GM23338 (cell line): ENCODE data around the gene TCF7L2. TPM values are rescaled to one million over a fixed set of nuclear protein-coding genes. Genes with fewer than 3 reads are reported as not detected.

Experiments used
- ATAC-seq: fragments of 200-7000 bp; cut with Tn5 transposase; 3 replicates; pipeline ENCODE4 v1.9.1; 2020
- DNase-seq: peaks from one replicate; pipeline ENCODE4 v3.0.0-alpha.2; 2015; ENCODE audit warnings: low spot score
- H2AFZ ChIP-seq: fragments of 200-600 bp; sonication (generic); 2 replicates; pipeline ENCODE4 v1.8.0; 2016; ENCODE audit warnings: antibody characterized with exemption, mild to moderate bottlenecking, moderate library complexity
- H3F3A ChIP-seq: fragments of 200-600 bp; sonication (generic); replicated peaks from 2 replicates; pipeline ENCODE4 v1.8.0; 2017; ENCODE audit warnings: antibody characterized with exemption, mixed run types, low read depth
- H3K27ac ChIP-seq: fragments of 200-600 bp; sonication (generic); 2 replicates; pipeline ENCODE4 v1.6.1; 2016; ENCODE audit warnings: low read depth
- H3K27me3 ChIP-seq: fragments of 200-600 bp; sonication (generic); 2 replicates; pipeline ENCODE4 v1.8.0; 2016; ENCODE audit warnings: mild to moderate bottlenecking, mixed run types, moderate library complexity; ENCODE audit not compliant: insufficient read depth
- H3K36me3 ChIP-seq: fragments of 200-600 bp; sonication (generic); 2 replicates; pipeline ENCODE4 v1.8.0; 2016; ENCODE audit warnings: mild to moderate bottlenecking; ENCODE audit not compliant: insufficient read depth
- H3K4me1 ChIP-seq: fragments of 200-600 bp; sonication (generic); 2 replicates; pipeline ENCODE4 v1.8.0; 2016; ENCODE audit warnings: mild to moderate bottlenecking, moderate library complexity; ENCODE audit not compliant: insufficient read depth
- H3K4me2 ChIP-seq: fragments of 200-600 bp; sonication (generic); 2 replicates; pipeline ENCODE4 v1.7.1; 2017; ENCODE audit warnings: mixed run types
- H3K4me3 ChIP-seq: fragments of 200-600 bp; sonication (generic); 2 replicates; pipeline ENCODE4 v1.6.1; 2016; ENCODE audit warnings: mixed run types
- H3K79me2 ChIP-seq: fragments of 200-600 bp; sonication (generic); replicated peaks from 2 replicates; pipeline ENCODE4 v1.8.0; 2017; ENCODE audit warnings: mild to moderate bottlenecking; ENCODE audit not compliant: insufficient read depth
- H3K9me2 ChIP-seq: fragments of 200-600 bp; sonication (generic); 2 replicates; pipeline ENCODE4 v1.8.0; 2017; ENCODE audit not compliant: insufficient read depth
- H4K20me1 ChIP-seq: fragments of 200-600 bp; sonication (generic); replicated peaks from 2 replicates; pipeline ENCODE4 v1.8.0; 2017; ENCODE audit warnings: mild to moderate bottlenecking; ENCODE audit not compliant: insufficient read depth
- H3K27ac Mint-ChIP-seq: 2 replicates; pipeline ENCODE4 v1.8.0; 2020; ENCODE audit warnings: inconsistent platforms, mild to moderate bottlenecking, moderate library complexity, mixed read lengths
- H3K27me3 Mint-ChIP-seq: 3 replicates; pipeline ENCODE4 v1.8.0; 2022; ENCODE audit warnings: low read depth, mild to moderate bottlenecking, moderate library complexity, mixed read lengths, inconsistent platforms; ENCODE audit not compliant: insufficient read depth, poor library complexity
- H3K36me3 Mint-ChIP-seq: 3 replicates; pipeline ENCODE4 v1.8.0; 2021; ENCODE audit warnings: low read depth, mild to moderate bottlenecking, inconsistent platforms, moderate library complexity, mixed read lengths
- H3K4me1 Mint-ChIP-seq: 3 replicates; pipeline ENCODE4 v1.8.0; 2020; ENCODE audit warnings: mild to moderate bottlenecking, inconsistent platforms, mixed read lengths
- H3K4me3 Mint-ChIP-seq: 3 replicates; pipeline ENCODE4 v1.8.0; 2021; ENCODE audit warnings: moderate library complexity, mild to moderate bottlenecking, inconsistent platforms, mixed read lengths
- H3K9me3 Mint-ChIP-seq: 3 replicates; pipeline ENCODE4 v1.8.0; 2020; ENCODE audit warnings: moderate library complexity, mild to moderate bottlenecking, inconsistent platforms, mixed read lengths
- CREB1 ChIP-seq: fragments of 250-450 bp; sonication (Bioruptor Pico); IDR thresholded peaks from 2 replicates; pipeline ENCODE4 v1.5.0; 2020; ENCODE audit warnings: low read depth, mild to moderate bottlenecking, moderate library complexity
- EZH2 ChIP-seq: fragments of 200-600 bp; sonication (generic); IDR thresholded peaks from one replicate; pipeline ENCODE4 v1.8.0; 2017; ENCODE audit warnings: antibody characterized with exemption, mild to moderate bottlenecking, low read depth; ENCODE audit not compliant: unreplicated experiment
- EZH2phosphoT487 ChIP-seq: fragments of 200-600 bp; sonication (generic); IDR thresholded peaks from one replicate; pipeline ENCODE4 v1.8.1; 2018; ENCODE audit warnings: antibody characterized with exemption; ENCODE audit not compliant: unreplicated experiment
- JUNB ChIP-seq: IDR thresholded peaks from one replicate; pipeline ENCODE4 v1.6.1; 2016; ENCODE audit warnings: antibody characterized with exemption; ENCODE audit not compliant: unreplicated experiment
- STAT1 ChIP-seq: IDR thresholded peaks from one replicate; pipeline ENCODE4 v1.6.1; 2016; ENCODE audit warnings: antibody characterized with exemption; ENCODE audit not compliant: unreplicated experiment
- ZNF331 ChIP-seq: fragments of 250-450 bp; sonication (Bioruptor Pico); IDR thresholded peaks from 2 replicates; pipeline ENCODE4 v1.5.0; 2020; ENCODE audit warnings: low read depth, mild to moderate bottlenecking, moderate library complexity
- polyA plus RNA-seq: library from polyadenylated mRNA; unstranded; fragments of >200 nt; fragmentation: Nextera tagmentation; extraction: Ambion mirVana; gene quantifications from 2 replicates; pipeline ENCODE4 v1.2.1, GENCODE V29; 2016
- total RNA-seq: library from RNA; depleted of rRNA; stranded (reverse); fragments of >200 nt; shearing (Covaris generic); gene quantifications from 2 replicates; pipeline ENCODE4 v1.2.3, GENCODE V29; 2014
- TF ChIP-seq, protein P1 (sequence below), 2 experiments: fragments of 200-600 bp in 1 of 2; sonication (generic) in 1 of 2; conservative IDR thresholded peaks; 2 replicates each; pipeline versions ENCODE4 v1.5.1 to v1.6.1; 2016 to 2017; ENCODE audit warnings: antibody characterized with exemption in 2 of 2, low read depth in 2 of 2, mild to moderate bottlenecking in 2 of 2, moderate library complexity in 1 of 2
- TF ChIP-seq, protein P2 (sequence below): IDR thresholded peaks from one replicate; pipeline ENCODE4 v1.6.1; 2018; ENCODE audit warnings: antibody characterized with exemption; ENCODE audit not compliant: unreplicated experiment
- TF ChIP-seq, protein P3 (sequence below): IDR thresholded peaks from 2 replicates; pipeline ENCODE4 v1.6.1; 2016; ENCODE audit warnings: antibody characterized with exemption
- TF ChIP-seq, protein P4 (sequence below): fragments of 250-450 bp; sonication (Bioruptor Pico); IDR thresholded peaks from 2 replicates; pipeline ENCODE4 v1.5.0; 2020; ENCODE audit warnings: mild to moderate bottlenecking, moderate library complexity

Gene TCF7L2
- total and polyA plus RNA-seq, 2 experiments from 2014 or later, result 32.2 to 80.8 TPM

DNA sequence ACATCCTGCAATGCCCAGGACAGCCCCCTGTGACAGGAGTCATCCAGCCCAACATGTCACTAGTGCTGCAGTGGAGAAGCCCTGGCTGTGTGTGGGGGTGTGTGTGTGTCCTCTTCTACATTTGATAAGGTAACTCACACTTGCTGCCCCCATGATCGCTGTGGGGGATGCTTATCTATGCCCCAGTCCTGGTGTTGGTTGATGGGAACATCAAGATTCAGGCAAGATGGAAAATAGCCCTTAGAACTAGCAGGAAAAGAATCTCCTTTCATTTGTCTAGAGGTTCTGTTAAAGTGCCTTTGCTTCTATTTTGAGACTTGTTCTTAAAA is 52.4 kb downstream of the TCF7L2 start:
- H2AFZ ChIP-seq, result no peak overlapping the region
- H3K27ac Mint-ChIP-seq, result no peak overlapping the region
- no peak overlapping the region for H3K4me3 ChIP-seq
- DNase-seq (no peak), ATAC-seq (no peak)
- no peaks in the 10 kb centered on the region for H3K27me3 ChIP-seq
- peaks cover 8% of the 10 kb centered on the region for H3K27me3 Mint-ChIP-seq
- H3K4me1 ChIP-seq, result peaks cover 65% of the 10 kb centered on the region
- H3K36me3 ChIP-seq, result no peaks in the 10 kb centered on the region
- H4K20me1 ChIP-seq, result peaks cover 92% of the 10 kb centered on the region
- peaks cover 23% of the 10 kb centered on the region for H3K36me3 Mint-ChIP-seq
- H3K27ac ChIP-seq, result no peak overlapping the region
- no peak overlapping the region for H3K4me3 Mint-ChIP-seq
- no peaks in the 10 kb centered on the region for H3K9me2 ChIP-seq
- H3K79me2 ChIP-seq, result peaks cover 100% of the 10 kb centered on the region
- TF ChIP-seq, protein P1, sequence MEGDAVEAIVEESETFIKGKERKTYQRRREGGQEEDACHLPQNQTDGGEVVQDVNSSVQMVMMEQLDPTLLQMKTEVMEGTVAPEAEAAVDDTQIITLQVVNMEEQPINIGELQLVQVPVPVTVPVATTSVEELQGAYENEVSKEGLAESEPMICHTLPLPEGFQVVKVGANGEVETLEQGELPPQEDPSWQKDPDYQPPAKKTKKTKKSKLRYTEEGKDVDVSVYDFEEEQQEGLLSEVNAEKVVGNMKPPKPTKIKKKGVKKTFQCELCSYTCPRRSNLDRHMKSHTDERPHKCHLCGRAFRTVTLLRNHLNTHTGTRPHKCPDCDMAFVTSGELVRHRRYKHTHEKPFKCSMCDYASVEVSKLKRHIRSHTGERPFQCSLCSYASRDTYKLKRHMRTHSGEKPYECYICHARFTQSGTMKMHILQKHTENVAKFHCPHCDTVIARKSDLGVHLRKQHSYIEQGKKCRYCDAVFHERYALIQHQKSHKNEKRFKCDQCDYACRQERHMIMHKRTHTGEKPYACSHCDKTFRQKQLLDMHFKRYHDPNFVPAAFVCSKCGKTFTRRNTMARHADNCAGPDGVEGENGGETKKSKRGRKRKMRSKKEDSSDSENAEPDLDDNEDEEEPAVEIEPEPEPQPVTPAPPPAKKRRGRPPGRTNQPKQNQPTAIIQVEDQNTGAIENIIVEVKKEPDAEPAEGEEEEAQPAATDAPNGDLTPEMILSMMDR (conservative IDR thresholded peaks at IDR 0.05; ENCODE audit: low read depth in 2 of 2), result no peak
- TF ChIP-seq, protein P2, sequence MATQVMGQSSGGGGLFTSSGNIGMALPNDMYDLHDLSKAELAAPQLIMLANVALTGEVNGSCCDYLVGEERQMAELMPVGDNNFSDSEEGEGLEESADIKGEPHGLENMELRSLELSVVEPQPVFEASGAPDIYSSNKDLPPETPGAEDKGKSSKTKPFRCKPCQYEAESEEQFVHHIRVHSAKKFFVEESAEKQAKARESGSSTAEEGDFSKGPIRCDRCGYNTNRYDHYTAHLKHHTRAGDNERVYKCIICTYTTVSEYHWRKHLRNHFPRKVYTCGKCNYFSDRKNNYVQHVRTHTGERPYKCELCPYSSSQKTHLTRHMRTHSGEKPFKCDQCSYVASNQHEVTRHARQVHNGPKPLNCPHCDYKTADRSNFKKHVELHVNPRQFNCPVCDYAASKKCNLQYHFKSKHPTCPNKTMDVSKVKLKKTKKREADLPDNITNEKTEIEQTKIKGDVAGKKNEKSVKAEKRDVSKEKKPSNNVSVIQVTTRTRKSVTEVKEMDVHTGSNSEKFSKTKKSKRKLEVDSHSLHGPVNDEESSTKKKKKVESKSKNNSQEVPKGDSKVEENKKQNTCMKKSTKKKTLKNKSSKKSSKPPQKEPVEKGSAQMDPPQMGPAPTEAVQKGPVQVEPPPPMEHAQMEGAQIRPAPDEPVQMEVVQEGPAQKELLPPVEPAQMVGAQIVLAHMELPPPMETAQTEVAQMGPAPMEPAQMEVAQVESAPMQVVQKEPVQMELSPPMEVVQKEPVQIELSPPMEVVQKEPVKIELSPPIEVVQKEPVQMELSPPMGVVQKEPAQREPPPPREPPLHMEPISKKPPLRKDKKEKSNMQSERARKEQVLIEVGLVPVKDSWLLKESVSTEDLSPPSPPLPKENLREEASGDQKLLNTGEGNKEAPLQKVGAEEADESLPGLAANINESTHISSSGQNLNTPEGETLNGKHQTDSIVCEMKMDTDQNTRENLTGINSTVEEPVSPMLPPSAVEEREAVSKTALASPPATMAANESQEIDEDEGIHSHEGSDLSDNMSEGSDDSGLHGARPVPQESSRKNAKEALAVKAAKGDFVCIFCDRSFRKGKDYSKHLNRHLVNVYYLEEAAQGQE, result no peak
- no peak for TF ChIP-seq CREB1 (CRISPR knock-in tag)
- TF ChIP-seq, protein P3, sequence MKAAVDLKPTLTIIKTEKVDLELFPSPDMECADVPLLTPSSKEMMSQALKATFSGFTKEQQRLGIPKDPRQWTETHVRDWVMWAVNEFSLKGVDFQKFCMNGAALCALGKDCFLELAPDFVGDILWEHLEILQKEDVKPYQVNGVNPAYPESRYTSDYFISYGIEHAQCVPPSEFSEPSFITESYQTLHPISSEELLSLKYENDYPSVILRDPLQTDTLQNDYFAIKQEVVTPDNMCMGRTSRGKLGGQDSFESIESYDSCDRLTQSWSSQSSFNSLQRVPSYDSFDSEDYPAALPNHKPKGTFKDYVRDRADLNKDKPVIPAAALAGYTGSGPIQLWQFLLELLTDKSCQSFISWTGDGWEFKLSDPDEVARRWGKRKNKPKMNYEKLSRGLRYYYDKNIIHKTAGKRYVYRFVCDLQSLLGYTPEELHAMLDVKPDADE, result no peak
- no peak for TF ChIP-seq STAT1
- TF ChIP-seq EZH2phosphoT487, result no peak
- no peak for TF ChIP-seq ZNF331 (CRISPR knock-in tag)
- no peak for TF ChIP-seq EZH2
- TF ChIP-seq JUNB, result no peak
- TF ChIP-seq, protein P4, sequence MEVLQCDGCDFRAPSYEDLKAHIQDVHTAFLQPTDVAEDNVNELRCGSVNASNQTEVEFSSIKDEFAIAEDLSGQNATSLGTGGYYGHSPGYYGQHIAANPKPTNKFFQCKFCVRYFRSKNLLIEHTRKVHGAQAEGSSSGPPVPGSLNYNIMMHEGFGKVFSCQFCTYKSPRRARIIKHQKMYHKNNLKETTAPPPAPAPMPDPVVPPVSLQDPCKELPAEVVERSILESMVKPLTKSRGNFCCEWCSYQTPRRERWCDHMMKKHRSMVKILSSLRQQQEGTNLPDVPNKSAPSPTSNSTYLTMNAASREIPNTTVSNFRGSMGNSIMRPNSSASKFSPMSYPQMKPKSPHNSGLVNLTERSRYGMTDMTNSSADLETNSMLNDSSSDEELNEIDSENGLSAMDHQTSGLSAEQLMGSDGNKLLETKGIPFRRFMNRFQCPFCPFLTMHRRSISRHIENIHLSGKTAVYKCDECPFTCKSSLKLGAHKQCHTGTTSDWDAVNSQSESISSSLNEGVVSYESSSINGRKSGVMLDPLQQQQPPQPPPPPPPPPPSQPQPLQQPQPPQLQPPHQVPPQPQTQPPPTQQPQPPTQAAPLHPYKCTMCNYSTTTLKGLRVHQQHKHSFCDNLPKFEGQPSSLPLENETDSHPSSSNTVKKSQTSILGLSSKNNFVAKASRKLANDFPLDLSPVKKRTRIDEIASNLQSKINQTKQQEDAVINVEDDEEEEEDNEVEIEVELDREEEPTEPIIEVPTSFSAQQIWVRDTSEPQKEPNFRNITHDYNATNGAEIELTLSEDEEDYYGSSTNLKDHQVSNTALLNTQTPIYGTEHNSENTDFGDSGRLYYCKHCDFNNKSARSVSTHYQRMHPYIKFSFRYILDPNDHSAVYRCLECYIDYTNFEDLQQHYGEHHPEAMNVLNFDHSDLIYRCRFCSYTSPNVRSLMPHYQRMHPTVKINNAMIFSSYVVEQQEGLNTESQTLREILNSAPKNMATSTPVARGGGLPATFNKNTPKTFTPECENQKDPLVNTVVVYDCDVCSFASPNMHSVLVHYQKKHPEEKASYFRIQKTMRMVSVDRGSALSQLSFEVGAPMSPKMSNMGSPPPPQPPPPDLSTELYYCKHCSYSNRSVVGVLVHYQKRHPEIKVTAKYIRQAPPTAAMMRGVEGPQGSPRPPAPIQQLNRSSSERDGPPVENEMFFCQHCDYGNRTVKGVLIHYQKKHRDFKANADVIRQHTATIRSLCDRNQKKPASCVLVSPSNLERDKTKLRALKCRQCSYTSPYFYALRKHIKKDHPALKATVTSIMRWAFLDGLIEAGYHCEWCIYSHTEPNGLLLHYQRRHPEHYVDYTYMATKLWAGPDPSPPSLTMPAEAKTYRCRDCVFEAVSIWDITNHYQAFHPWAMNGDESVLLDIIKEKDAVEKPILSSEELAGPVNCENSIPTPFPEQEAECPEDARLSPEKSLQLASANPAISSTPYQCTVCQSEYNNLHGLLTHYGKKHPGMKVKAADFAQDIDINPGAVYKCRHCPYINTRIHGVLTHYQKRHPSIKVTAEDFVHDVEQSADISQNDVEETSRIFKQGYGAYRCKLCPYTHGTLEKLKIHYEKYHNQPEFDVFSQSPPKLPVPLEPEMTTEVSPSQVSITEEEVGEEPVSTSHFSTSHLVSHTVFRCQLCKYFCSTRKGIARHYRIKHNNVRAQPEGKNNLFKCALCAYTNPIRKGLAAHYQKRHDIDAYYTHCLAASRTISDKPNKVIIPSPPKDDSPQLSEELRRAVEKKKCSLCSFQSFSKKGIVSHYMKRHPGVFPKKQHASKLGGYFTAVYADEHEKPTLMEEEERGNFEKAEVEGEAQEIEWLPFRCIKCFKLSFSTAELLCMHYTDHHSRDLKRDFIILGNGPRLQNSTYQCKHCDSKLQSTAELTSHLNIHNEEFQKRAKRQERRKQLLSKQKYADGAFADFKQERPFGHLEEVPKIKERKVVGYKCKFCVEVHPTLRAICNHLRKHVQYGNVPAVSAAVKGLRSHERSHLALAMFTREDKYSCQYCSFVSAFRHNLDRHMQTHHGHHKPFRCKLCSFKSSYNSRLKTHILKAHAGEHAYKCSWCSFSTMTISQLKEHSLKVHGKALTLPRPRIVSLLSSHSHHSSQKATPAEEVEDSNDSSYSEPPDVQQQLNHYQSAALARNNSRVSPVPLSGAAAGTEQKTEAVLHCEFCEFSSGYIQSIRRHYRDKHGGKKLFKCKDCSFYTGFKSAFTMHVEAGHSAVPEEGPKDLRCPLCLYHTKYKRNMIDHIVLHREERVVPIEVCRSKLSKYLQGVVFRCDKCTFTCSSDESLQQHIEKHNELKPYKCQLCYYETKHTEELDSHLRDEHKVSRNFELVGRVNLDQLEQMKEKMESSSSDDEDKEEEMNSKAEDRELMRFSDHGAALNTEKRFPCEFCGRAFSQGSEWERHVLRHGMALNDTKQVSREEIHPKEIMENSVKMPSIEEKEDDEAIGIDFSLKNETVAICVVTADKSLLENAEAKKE (CRISPR knock-in tag), result no peak
- H3F3A ChIP-seq, result peaks cover 20% of the 10 kb centered on the region; the same call in 1 of the 2 replicates
- H3K4me1 Mint-ChIP-seq, result peaks cover 81% of the 10 kb centered on the region
- H3K4me2 ChIP-seq, result no peak overlapping the region
- H3K9me3 Mint-ChIP-seq, result no peaks in the 10 kb centered on the region
